ENCODE measurements around the gene DNASE1. TPM values are rescaled to one million over a fixed set of nuclear protein-coding genes. Genes with fewer than 3 reads are reported as not detected.
A peak's percentile ranks its signal among the peaks of the same experiment; 100 is the strongest.

The DNASE1 gene
- total and polyA plus RNA-seq, 2 donors from 2014 or later: 16.1 to 116 TPM

- TF ChIP-seq CTCF (IDR thresholded peaks at IDR 0.05; ENCODE audit: borderline replicate concordance, extremely low read depth, insufficient read depth): no peak
- Histone ChIP-seq H3K36me3 (ENCODE audit: control insufficient read depth in 2 of 3, insufficient read depth in 3 of 3, low read length in 3 of 3) (peaks cover 0 to 40% (median 5%) of the 10 kb centered on the region in 3 donors), H3K9me3 (ENCODE audit: control insufficient read depth in 2 of 3, insufficient read depth in 1 of 3, low read length in 3 of 3) (no peaks in the 10 kb centered on the region), H3K4me3 (ENCODE audit: low read length in 3 of 3) (no peak overlapping the region), H3K4me1 (ENCODE audit: control insufficient read depth in 2 of 3, insufficient read depth in 2 of 3, low read depth in 1 of 3, low read length in 3 of 3) (no peaks in the 10 kb centered on the region), H3K27ac (ENCODE audit: low read depth in 2 of 2, low read length in 2 of 2) (no peak overlapping the region), H3K27me3 (ENCODE audit: control insufficient read depth, insufficient read depth, low read length) (no peaks in the 10 kb centered on the region), H3K9ac (ENCODE audit: low read length in 3 of 3) (no peak overlapping the region)
- no peak for FAIRE-seq
- intact Hi-C loops (cut with DNase I): no loop called here
- peak in 1 of 5 donors; percentile 46 for DNase-seq
Observed at GRCh38 chr16:3669082-3669481, 14.6 kb downstream of the DNASE1 start.

- H3K27me3 ChIP-seq (ENCODE audit: control insufficient read depth, insufficient read depth, low read length): no peaks in the 10 kb centered on the region
- H3K9me3 ChIP-seq (ENCODE audit: control insufficient read depth in 2 of 3, insufficient read depth in 1 of 3, low read length in 3 of 3): no peaks in the 10 kb centered on the region
- H3K4me3 ChIP-seq (ENCODE audit: low read length in 3 of 3): no peak overlapping the region
- FAIRE-seq: no peak
- no peak overlapping the region for H3K27ac ChIP-seq (ENCODE audit: low read depth in 2 of 2, low read length in 2 of 2)
- no peak overlapping the region for H3K9ac ChIP-seq (ENCODE audit: low read length in 3 of 3)
- H3K36me3 ChIP-seq (ENCODE audit: control insufficient read depth in 2 of 3, insufficient read depth in 3 of 3, low read length in 3 of 3): peaks cover 0 to 43% (median 16%) of the 10 kb centered on the region in 3 donors
- intact Hi-C loops (cut with DNase I): no loop called here
- DNase-seq: peak in 1 of 5 donors; percentile 64
- H3K4me1 ChIP-seq (ENCODE audit: control insufficient read depth in 2 of 3, insufficient read depth in 2 of 3, low read depth in 1 of 3, low read length in 3 of 3): no peaks in the 10 kb centered on the region
- TF ChIP-seq CTCF (IDR thresholded peaks at IDR 0.05; ENCODE audit: borderline replicate concordance, extremely low read depth, insufficient read depth): no peak
Observed at GRCh38 chr16:3670711-3671110, 16.2 kb downstream of the DNASE1 start.

GRCh38 chr16:3671424-3671823, 16.9 kb downstream of the DNASE1 start:
- H3K27me3 ChIP-seq (ENCODE audit: control insufficient read depth, insufficient read depth, low read length): no peaks in the 10 kb centered on the region
- peak in 1 of 5 donors; percentile 46 for DNase-seq
- no peaks in the 10 kb centered on the region for H3K9me3 ChIP-seq (ENCODE audit: control insufficient read depth in 2 of 3, insufficient read depth in 1 of 3, low read length in 3 of 3)
- H3K4me1 ChIP-seq (ENCODE audit: control insufficient read depth in 2 of 3, insufficient read depth in 2 of 3, low read depth in 1 of 3, low read length in 3 of 3): no peaks in the 10 kb centered on the region
- FAIRE-seq: no peak
- TF ChIP-seq CTCF (IDR thresholded peaks at IDR 0.05; ENCODE audit: borderline replicate concordance, extremely low read depth, insufficient read depth): no peak
- no peak overlapping the region for H3K27ac ChIP-seq (ENCODE audit: low read depth in 2 of 2, low read length in 2 of 2)
- H3K9ac ChIP-seq (ENCODE audit: low read length in 3 of 3): no peak overlapping the region
- H3K4me3 ChIP-seq (ENCODE audit: low read length in 3 of 3): no peak overlapping the region
- peaks cover 0 to 37% (median 16%) of the 10 kb centered on the region in 3 donors for H3K36me3 ChIP-seq (ENCODE audit: control insufficient read depth in 2 of 3, insufficient read depth in 3 of 3, low read length in 3 of 3)
- intact Hi-C loops (cut with DNase I): no loop called here

- no peak for FAIRE-seq
- no peak overlapping the region for H3K4me3 ChIP-seq (ENCODE audit: low read length in 3 of 3)
- H3K9ac ChIP-seq (ENCODE audit: low read length in 3 of 3): no peak overlapping the region
- intact Hi-C loops (cut with DNase I): no loop called here
- H3K9me3 ChIP-seq (ENCODE audit: control insufficient read depth in 2 of 3, insufficient read depth in 1 of 3, low read length in 3 of 3): no peaks in the 10 kb centered on the region
- no peaks in the 10 kb centered on the region for H3K27me3 ChIP-seq (ENCODE audit: control insufficient read depth, insufficient read depth, low read length)
- peak in 1 of 5 donors; percentile 62 for DNase-seq
- no peak overlapping the region for H3K27ac ChIP-seq (ENCODE audit: low read depth in 2 of 2, low read length in 2 of 2)
- peaks cover 0 to 39% (median 18%) of the 10 kb centered on the region in 3 donors for H3K36me3 ChIP-seq (ENCODE audit: control insufficient read depth in 2 of 3, insufficient read depth in 3 of 3, low read length in 3 of 3)
- H3K4me1 ChIP-seq (ENCODE audit: control insufficient read depth in 2 of 3, insufficient read depth in 2 of 3, low read depth in 1 of 3, low read length in 3 of 3): no peaks in the 10 kb centered on the region
- no peak for TF ChIP-seq CTCF (IDR thresholded peaks at IDR 0.05; ENCODE audit: borderline replicate concordance, extremely low read depth, insufficient read depth)
Observed at GRCh38 chr16:3672571-3673041, 18.1 kb downstream of the DNASE1 start.
